PC-3 (cell line): ENCODE measurements around the gene WDR59. TPM values are rescaled to one million over a fixed set of nuclear protein-coding genes. Genes with fewer than 3 reads are reported as not detected.

Experiments used
- ATAC-seq: fragments of 200-7000 bp; cut with Tn5 transposase; 2 replicates; pipeline ENCODE4 v1.9.1; 2020; ENCODE audit warnings: mild to moderate bottlenecking, moderate library complexity
- BruUV-seq: library from RNA; stranded (reverse); fragments of 400-500 nt; replicated peaks from 2 replicates; lab custom pipeline; 2021; lab: Mats Ljungman, UMichigan
- CTCF ChIA-PET: fragments of 300-600 bp; sonication (Branson Sonifier 250); formaldehyde crosslinking; loops from one replicate; lab custom pipeline; 2022; ENCODE audit warnings: antibody characterized with exemption; lab: Charles Lee
- POLR2A ChIA-PET: fragments of 300-600 bp; sonication (Branson Sonifier 250); formaldehyde crosslinking; loops from one replicate; lab custom pipeline; 2022; ENCODE audit warnings: antibody characterized with exemption; ENCODE audit not compliant: unreplicated experiment; lab: Charles Lee
- DNase-seq: peaks from one replicate; pipeline ENCODE4 v3.0.0-alpha.2; 2015
- H2AFZ ChIP-seq: fragments of 300-600 bp; sonication (generic); 2 replicates; pipeline ENCODE4 v1.6.0; 2016; ENCODE audit warnings: antibody characterized with exemption, low read length
- H3F3A ChIP-seq: fragments of 300-600 bp; sonication (generic); one replicate; pipeline ENCODE4 v1.6.0; 2017; ENCODE audit warnings: antibody characterized with exemption, low read length, control low read depth, mild to moderate bottlenecking; ENCODE audit not compliant: unreplicated experiment
- H3K27ac ChIP-seq: fragments of 300-600 bp; sonication (generic); 2 replicates; pipeline ENCODE4 v1.5.1; 2016; ENCODE audit warnings: mild to moderate bottlenecking, low read length
- H3K27me3 ChIP-seq: fragments of 300-600 bp; sonication (generic); 2 replicates; pipeline ENCODE4 v1.6.1; 2016; ENCODE audit warnings: low read length, mixed read lengths
- H3K36me3 ChIP-seq: fragments of 300-600 bp; sonication (generic); 2 replicates; pipeline ENCODE4 v1.6.1; 2016; ENCODE audit warnings: low read depth, mixed run types, low read length, mixed read lengths
- H3K4me1 ChIP-seq: fragments of 300-600 bp; sonication (generic); 2 replicates; pipeline ENCODE4 v1.5.1; 2016; ENCODE audit warnings: low read length; ENCODE audit not compliant: insufficient read depth
- H3K4me2 ChIP-seq: fragments of 300-600 bp; sonication (generic); 2 replicates; pipeline ENCODE4 v1.6.0; 2016; ENCODE audit warnings: low read length
- H3K4me3 ChIP-seq: fragments of 300-600 bp; sonication (generic); 2 replicates; pipeline ENCODE4 v1.5.1; 2016; ENCODE audit warnings: mild to moderate bottlenecking, low read length, mixed read lengths
- H3K79me2 ChIP-seq: fragments of 300-600 bp; sonication (generic); 2 replicates; pipeline ENCODE4 v1.6.1; 2017; ENCODE audit warnings: low read length, mixed read lengths
- H3K9ac ChIP-seq: fragments of 300-600 bp; sonication (generic); 2 replicates; pipeline ENCODE4 v1.6.0; 2016; ENCODE audit warnings: mild to moderate bottlenecking, low read length
- H3K9me2 ChIP-seq: fragments of 300-600 bp; sonication (generic); replicated peaks from 2 replicates; pipeline ENCODE4 v1.6.1; 2016; ENCODE audit warnings: mixed run types, low read length, mixed read lengths
- H3K9me3 ChIP-seq: fragments of 300-600 bp; sonication (generic); 2 replicates; pipeline ENCODE4 v1.6.1; 2016; ENCODE audit warnings: low read length, mixed read lengths
- H4K20me1 ChIP-seq: fragments of 300-600 bp; sonication (generic); 2 replicates; pipeline ENCODE4 v1.6.1; 2016; ENCODE audit warnings: low read length, mixed read lengths
- CTCF ChIP-seq: fragments of 300-600 bp; sonication (generic); conservative IDR thresholded peaks from 2 replicates; pipeline ENCODE4 v1.5.1; 2017; ENCODE audit warnings: antibody characterized with exemption, low read depth, mild to moderate bottlenecking, low read length
- EZH2 ChIP-seq: fragments of 300-600 bp; sonication (generic); IDR thresholded peaks from one replicate; pipeline ENCODE4 v1.6.1; 2017; ENCODE audit warnings: antibody characterized with exemption, mild to moderate bottlenecking, low read length; ENCODE audit not compliant: unreplicated experiment
- EZH2phosphoT487 ChIP-seq: fragments of 300-600 bp; sonication (generic); IDR thresholded peaks from 2 replicates; pipeline ENCODE4 v1.6.1; 2018; ENCODE audit warnings: mild to moderate bottlenecking, antibody characterized with exemption, low read length, borderline replicate concordance
- intact Hi-C: fragments of 100-400 bp; cut with micrococcal nuclease; formaldehyde crosslinking; loops from 2 replicates; pipeline ENCODE4 v1.9.0; 2023
- total RNA-seq: library from RNA; depleted of rRNA; stranded (reverse); fragments of >200 nt; gene quantifications from 2 replicates; pipeline ENCODE4 v1.2.3, GENCODE V29; 2014

The WDR59 gene
- total RNA-seq, 1 experiment from 2014 or later, result 11.8 TPM

- Histone ChIP-seq H3K79me2 (no peaks in the 10 kb centered on the region), H3K27ac (no peak overlapping the region), H3K4me3 (no peak overlapping the region), H3F3A (no peaks in the 10 kb centered on the region), H2AFZ (no peak overlapping the region), H3K9me2 (no peaks in the 10 kb centered on the region), H3K4me2 (no peak overlapping the region), H3K36me3 (0 out of 2 replicates have a peak, but pooled peaks cover 4% of the 10 kb centered on the region), H3K4me1 (no peaks in the 10 kb centered on the region), H3K27me3 (no peaks in the 10 kb centered on the region), H3K9ac (no peak overlapping the region), H3K9me3 (no peaks in the 10 kb centered on the region), H4K20me1 (no peaks in the 10 kb centered on the region)
- no TSS peak for BruUV-seq
- ATAC-seq, result no peak
- ChIA-PET POLR2A (no interaction called here), CTCF (no interaction called here)
- DNase-seq, result no peak
- TF ChIP-seq EZH2 (no peak), CTCF (no peak), EZH2phosphoT487 (no peak)
- intact Hi-C loops, result no loop called here
These were observed 96.6 kb downstream of the WDR59 start for GRCh38 chr16:74888232-74888862.

DNA sequence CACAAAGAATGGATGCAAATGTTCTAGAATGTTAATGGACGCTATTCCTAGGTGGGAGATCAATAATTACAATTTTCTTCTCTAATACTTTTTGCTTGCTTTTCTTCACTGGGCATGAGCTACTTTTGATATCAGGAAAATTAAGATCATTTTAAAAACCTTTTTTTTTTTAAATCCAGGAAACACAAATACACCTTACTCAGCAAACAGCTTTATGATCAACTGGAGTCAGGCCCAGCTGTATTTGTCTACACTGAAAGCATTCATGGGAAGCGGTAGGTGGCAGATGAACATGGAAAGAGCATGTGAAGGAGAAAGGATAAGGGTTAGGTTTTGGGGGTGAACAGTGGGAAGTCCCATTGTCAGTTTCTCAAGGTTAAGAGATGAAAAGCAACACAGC lies 97.8 kb downstream of the WDR59 start:
- Histone ChIP-seq H4K20me1 (no peaks in the 10 kb centered on the region), H3F3A (no peaks in the 10 kb centered on the region), H2AFZ (no peak overlapping the region), H3K27me3 (no peaks in the 10 kb centered on the region), H3K4me3 (no peak overlapping the region), H3K9me3 (no peaks in the 10 kb centered on the region), H3K79me2 (no peaks in the 10 kb centered on the region), H3K36me3 (0 out of 2 replicates have a peak, but pooled peaks cover 4% of the 10 kb centered on the region), H3K4me2 (no peak overlapping the region), H3K27ac (no peak overlapping the region), H3K4me1 (no peaks in the 10 kb centered on the region), H3K9ac (no peak overlapping the region), H3K9me2 (no peaks in the 10 kb centered on the region)
- ChIA-PET CTCF (no interaction called here), POLR2A (no interaction called here)
- intact Hi-C loops, result no loop called here
- no TSS peak for BruUV-seq
- TF ChIP-seq EZH2phosphoT487 (no peak), EZH2 (no peak), CTCF (no peak)
- ATAC-seq, result no peak
- no peak for DNase-seq

DNA sequence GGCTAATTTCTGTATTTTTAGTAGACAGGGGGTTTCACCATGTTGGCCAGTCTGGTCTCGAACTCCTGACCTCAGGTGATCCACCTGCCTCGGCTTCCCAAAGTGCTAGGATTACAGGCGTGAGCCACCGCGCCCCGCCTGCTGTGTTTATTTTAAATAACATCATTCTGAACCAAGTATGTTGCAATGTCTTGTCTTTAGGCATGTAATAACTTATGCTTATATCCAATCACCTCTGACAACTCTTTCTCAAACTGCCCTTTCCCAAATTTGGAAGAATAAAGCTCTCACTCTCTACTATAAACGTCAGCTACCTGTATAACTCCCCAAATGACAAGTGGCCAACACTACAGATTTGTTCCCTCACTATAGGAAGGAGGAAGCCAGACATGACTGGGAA lies 107.2 kb downstream of the WDR59 start:
- H3K4me1 ChIP-seq, result no peaks in the 10 kb centered on the region

More for the DNA sequence above, 107.2 kb downstream of the WDR59 start:
- Histone ChIP-seq H4K20me1 (no peaks in the 10 kb centered on the region), H3K27me3 (no peaks in the 10 kb centered on the region), H3K9ac (no peak overlapping the region), H3K9me3 (no peaks in the 10 kb centered on the region), H3K4me2 (no peak overlapping the region), H3K27ac (no peak overlapping the region), H2AFZ (no peak overlapping the region), H3K9me2 (no peaks in the 10 kb centered on the region), H3K4me3 (no peak overlapping the region), H3K79me2 (no peaks in the 10 kb centered on the region), H3F3A (no peaks in the 10 kb centered on the region), H3K36me3 (no peaks in the 10 kb centered on the region; the same call in 1 of the 2 replicates)
- intact Hi-C loops, result no loop called here
- no TSS peak for BruUV-seq
- POLR2A ChIA-PET, result no interaction called here
- CTCF ChIA-PET, result no interaction called here
- no peak for ATAC-seq
- no peak for DNase-seq
- TF ChIP-seq EZH2phosphoT487 (no peak), CTCF (no peak), EZH2 (no peak)
